NCI-H2081 (cell line): Measurements from ENCODE around the gene SMOC2.

Source experiments
- DNase-seq, 2 experiments: peaks; one replicate each; lab custom pipeline; 2025; lab: John Stamatoyannopoulos, UW

SMOC2 gene

GRCh38 chr6:168709991-168710390, 269.0 kb downstream of the SMOC2 start:
- no peak for DNase-seq

GRCh38 chr6:168711049-168711640, 270.2 kb downstream of the SMOC2 start:
- no peak for DNase-seq

GRCh38 chr6:168711666-168712300, 270.8 kb downstream of the SMOC2 start:
- DNase-seq, result no peak

GRCh38 chr6:168712993-168713392, 272.0 kb downstream of the SMOC2 start:
- DNase-seq, result no peak

GRCh38 chr6:168713839-168714238, 272.9 kb downstream of the SMOC2 start:
- no peak for DNase-seq

- DNase-seq, result no peak
Measured at GRCh38 chr6:168714547-168715260, 273.7 kb downstream of the SMOC2 start.

GRCh38 chr6:168715643-168716481, 274.9 kb downstream of the SMOC2 start:
- no peak for DNase-seq

- DNase-seq, result no peak
Measured at GRCh38 chr6:168716581-168716980, 275.6 kb downstream of the SMOC2 start.

- no peak for DNase-seq
Measured at GRCh38 chr6:168717491-168717890, 276.5 kb downstream of the SMOC2 start.
